HUES48 (cell line): ENCODE measurements around the gene RPS6KC1.
"Not testable (repeated sequence)": the region's sequence is repeated elsewhere in the genome, so short reads cannot be mapped to it uniquely, and the experiment has no call there.

ENCODE experiments used
- H3K27ac ChIP-seq: one replicate; pipeline ENCODE4 v1.7.0; 2013; ENCODE audit warnings: low read depth, low read length, inconsistent platforms
- H3K27me3 ChIP-seq: 2 replicates; pipeline ENCODE4 v1.6.1; 2013; ENCODE audit warnings: mild to moderate bottlenecking, low read length; ENCODE audit not compliant: control insufficient read depth, insufficient read depth
- H3K36me3 ChIP-seq: 2 replicates; pipeline ENCODE4 v1.6.1; 2013; ENCODE audit warnings: low read length; ENCODE audit not compliant: control insufficient read depth, insufficient read depth
- H3K4me1 ChIP-seq: 2 replicates; pipeline ENCODE4 v1.6.1; 2013; ENCODE audit warnings: mild to moderate bottlenecking, low read length; ENCODE audit not compliant: control insufficient read depth, insufficient read depth
- H3K4me3 ChIP-seq: 2 replicates; pipeline ENCODE4 v1.5.1; 2013; ENCODE audit warnings: mild to moderate bottlenecking, low read depth, low read length
- H3K9ac ChIP-seq: 2 replicates; pipeline ENCODE4 v1.6.1; 2013; ENCODE audit warnings: mild to moderate bottlenecking, low read depth, low read length, moderate library complexity
- H3K9me3 ChIP-seq: 2 replicates; pipeline ENCODE4 v1.6.1; 2013; ENCODE audit warnings: low read length; ENCODE audit not compliant: control insufficient read depth, insufficient read depth

RPS6KC1 gene

DNA sequence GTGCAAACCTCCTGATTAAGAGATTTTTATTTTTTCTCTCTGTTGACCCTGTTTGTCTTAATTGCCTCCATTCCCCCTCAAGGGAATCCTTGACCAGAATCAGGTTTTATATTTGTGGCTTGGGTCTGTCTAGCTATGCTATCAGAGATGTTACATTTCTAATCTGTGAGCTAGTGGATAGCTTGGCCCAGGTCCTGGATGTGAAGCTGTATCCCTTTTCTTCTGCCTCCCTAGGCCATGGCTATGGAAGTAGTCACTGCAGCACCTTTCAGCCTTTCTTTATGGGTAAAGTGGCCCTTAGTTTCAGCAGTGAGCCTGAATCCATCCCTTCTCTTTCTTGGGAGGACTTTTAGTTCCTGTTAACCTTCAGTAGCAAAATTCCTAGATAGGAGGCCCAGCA, 18.4 kb upstream of the RPS6KC1 start:
- Histone ChIP-seq H3K4me1 (no peaks in the 10 kb centered on the region), H3K36me3 (no peaks in the 10 kb centered on the region), H3K27ac (no peak overlapping the region), H3K9ac (no peak overlapping the region), H3K9me3 (peaks cover 3% of the 10 kb centered on the region), H3K27me3 (no peaks in the 10 kb centered on the region), H3K4me3 (no peak overlapping the region)

DNA sequence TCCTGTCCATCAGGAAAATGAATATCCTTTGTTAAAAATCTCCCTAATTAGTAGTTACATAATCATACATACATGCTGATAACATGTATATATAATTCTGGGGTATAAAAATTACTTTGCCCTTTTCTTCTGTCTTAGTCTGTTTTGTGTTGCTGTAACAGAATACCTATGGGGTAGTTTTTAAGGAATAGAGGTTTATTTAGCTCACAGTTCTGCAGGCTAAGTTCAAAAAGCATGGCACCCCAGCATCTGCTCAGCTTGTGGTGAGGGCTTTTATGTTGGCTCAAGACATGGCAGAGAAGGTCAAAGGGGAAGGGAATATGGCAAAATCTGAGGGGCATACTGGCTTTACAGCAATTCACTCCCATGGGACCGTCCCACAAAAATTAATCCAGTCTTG, 16.3 kb upstream of the RPS6KC1 start:
- peaks cover 3% of the 10 kb centered on the region for H3K9me3 ChIP-seq
- no peak overlapping the region for H3K27ac ChIP-seq
- no peaks in the 10 kb centered on the region for H3K27me3 ChIP-seq
- H3K9ac ChIP-seq = no peak overlapping the region
- H3K4me1 ChIP-seq = no peaks in the 10 kb centered on the region
- no peaks in the 10 kb centered on the region for H3K36me3 ChIP-seq
- no peak overlapping the region for H3K4me3 ChIP-seq

DNA sequence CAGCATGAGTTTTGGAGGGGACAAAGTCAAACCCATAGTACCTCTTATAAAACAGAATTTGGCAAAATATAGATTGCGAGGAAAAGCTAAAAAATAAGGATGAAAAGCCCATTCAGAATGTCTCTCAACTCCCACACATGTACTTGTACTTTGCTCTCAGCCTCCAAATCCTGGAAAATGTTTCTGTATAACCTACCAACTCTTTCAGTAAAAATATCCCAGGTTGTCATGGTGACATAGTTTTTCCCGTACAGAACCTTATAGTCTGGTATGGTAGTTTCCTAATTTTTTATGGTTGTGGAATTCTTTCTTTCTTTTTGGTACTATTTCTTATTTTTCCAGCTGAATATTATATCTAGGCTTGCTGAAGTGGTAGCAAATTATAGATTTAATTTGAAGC, 15.5 kb upstream of the RPS6KC1 start:
- Histone ChIP-seq H3K36me3 (no peaks in the 10 kb centered on the region), H3K4me1 (peaks cover 1% of the 10 kb centered on the region; the same call in 1 of the 2 replicates), H3K27me3 (no peaks in the 10 kb centered on the region)

DNA sequence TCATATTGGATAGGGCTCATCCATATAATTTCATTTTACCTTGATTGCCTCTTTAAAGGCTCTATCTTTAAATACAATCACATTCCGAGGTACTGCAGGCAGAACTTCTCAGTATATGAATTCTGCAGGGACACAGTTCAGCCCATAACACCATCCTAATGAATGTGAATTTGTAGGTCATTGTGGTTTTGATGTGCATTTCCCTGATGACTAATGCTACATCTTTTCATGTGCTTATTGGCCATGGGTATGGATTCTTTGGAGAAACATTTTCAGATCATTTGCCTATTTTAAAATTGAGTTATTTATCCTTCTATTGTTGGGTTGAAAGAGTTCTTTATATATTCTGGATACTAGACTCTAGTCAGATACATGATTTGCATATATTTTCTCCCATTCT, 9.6 kb upstream of the RPS6KC1 start:
- no peaks in the 10 kb centered on the region for H3K36me3 ChIP-seq
- no peaks in the 10 kb centered on the region for H3K9me3 ChIP-seq
- no peaks in the 10 kb centered on the region for H3K27me3 ChIP-seq
- no peak overlapping the region for H3K27ac ChIP-seq
- no peak overlapping the region; the same call in 1 of the 2 replicates for H3K4me3 ChIP-seq
- peaks cover 15% of the 10 kb centered on the region for H3K4me1 ChIP-seq
- no peak overlapping the region for H3K9ac ChIP-seq

More for the DNA sequence above, 15.5 kb upstream of the RPS6KC1 start:
- peaks cover 3% of the 10 kb centered on the region for H3K9me3 ChIP-seq
- H3K27ac ChIP-seq = no peak overlapping the region
- no peak overlapping the region for H3K4me3 ChIP-seq
- H3K9ac ChIP-seq = no peak overlapping the region

DNA sequence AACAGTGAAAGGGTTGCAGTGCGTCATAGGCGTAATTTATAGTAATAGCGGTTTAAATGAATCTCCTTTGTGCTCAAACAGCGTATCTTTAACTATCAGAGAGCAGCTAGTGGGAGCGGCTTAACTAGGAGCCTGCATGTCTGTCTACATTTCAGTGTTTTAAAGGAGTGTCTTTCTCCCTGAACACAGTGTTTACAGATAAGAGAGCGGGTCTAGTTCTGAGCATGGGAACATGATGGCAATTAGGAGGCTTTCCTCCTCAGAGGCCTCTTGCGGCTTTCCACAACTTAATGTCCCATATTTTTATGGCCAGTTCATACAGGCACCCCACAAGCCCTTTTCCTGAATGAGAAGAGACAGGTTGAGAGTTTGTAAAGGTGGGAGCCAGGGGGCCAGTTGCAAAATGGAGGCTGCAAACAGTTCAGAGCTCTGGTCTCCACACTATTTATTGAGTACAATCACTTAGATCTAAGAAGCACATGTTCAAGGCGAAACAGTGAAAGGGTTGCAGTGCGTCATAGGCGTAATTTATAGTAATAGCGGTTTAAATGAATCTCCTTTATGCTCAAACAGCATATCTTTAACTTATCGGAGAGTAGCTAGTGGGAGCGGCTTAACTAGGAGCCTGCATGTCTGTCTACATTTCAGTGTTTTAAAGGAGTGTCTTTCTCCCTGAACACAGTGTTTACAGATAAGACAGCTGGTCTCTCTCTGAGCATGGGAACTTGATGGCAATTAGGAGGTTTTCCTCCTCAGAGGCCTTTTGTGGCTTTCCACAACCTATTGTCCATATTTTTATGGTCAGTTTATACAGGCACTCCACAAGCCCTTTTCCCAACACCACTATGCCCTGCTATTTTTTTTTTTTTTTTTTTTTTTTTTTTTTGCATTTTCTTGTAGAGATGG, 5.5 kb upstream of the RPS6KC1 start:
- not testable (repeated sequence) for H3K9ac ChIP-seq, H3K27me3 ChIP-seq, H3K9me3 ChIP-seq, H3K4me3 ChIP-seq, H3K36me3 ChIP-seq, H3K27ac ChIP-seq
- peaks cover 23% of the 10 kb centered on the region for H3K4me1 ChIP-seq

DNA sequence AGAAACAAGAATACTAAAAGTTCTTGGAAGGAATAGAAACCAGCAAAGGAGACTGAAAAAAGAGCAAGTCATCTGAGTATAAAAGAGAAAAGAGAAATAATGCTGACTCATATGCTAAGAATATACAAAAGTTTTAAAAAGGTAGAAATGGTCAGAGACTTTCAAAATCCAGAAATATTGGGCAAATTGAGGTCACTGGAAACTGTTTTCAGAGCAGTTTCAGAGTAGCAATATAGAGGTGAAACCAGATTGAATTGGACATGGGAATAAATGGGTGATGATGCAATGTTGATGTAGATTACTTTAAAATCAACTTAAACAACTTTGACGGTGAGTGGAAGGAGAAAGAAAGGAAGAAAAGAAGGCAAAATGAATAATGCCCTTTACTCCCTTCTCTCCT, 1.8 kb upstream of the RPS6KC1 start:
- Histone ChIP-seq H3K9me3 (no peaks in the 10 kb centered on the region), H3K4me1 (peaks cover 15% of the 10 kb centered on the region; the same call in 1 of the 2 replicates), H3K36me3 (no peaks in the 10 kb centered on the region), H3K27ac (no peak overlapping the region), H3K27me3 (no peaks in the 10 kb centered on the region), H3K4me3 (no peak overlapping the region), H3K9ac (no peak overlapping the region)

DNA sequence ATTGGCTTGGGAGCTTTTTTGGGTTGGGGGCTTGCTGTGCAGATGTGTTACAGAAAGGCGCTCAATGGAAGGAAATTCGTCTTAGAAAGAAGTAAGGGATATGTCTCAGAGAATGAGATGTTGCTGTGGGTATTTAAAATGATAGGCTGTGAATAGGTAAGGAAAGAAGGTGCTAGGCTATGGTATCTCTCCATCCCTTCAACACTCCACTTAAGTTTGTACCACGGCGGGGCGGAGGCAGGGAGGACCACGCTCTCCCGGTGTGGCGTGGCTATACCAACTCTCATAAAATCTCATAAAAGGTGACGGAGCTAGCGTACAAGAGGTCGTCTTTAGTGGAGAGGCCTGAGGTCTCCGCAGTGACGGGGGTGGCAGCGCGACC, 305 bp upstream of the RPS6KC1 start:
- H3K4me3 ChIP-seq = peak overlapping the region; percentile 89
- no peaks in the 10 kb centered on the region for H3K27me3 ChIP-seq
- peaks cover 15% of the 10 kb centered on the region; the same call in 1 of the 2 replicates for H3K4me1 ChIP-seq
- H3K9ac ChIP-seq = peak overlapping the region; percentile 18
- peak overlapping the region; percentile 63 for H3K27ac ChIP-seq
- H3K9me3 ChIP-seq = no peaks in the 10 kb centered on the region
- no peaks in the 10 kb centered on the region for H3K36me3 ChIP-seq

DNA sequence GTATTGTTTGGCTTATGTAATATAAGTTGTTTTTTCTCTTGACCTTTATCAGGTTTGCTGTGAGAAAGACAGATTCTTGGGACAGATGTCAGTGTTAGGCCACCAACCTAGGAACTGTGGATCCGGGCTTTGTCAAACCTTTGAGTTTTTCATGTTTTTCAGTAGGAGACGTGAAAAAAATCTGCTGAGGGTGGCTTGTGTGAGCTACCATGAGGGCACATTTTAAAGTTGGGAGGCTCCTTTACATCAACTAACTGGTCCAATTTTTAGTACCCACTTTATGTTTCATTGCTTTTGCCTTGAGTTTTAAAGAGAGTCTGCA, 801 bp downstream of the RPS6KC1 start:
- no peak overlapping the region for H3K27ac ChIP-seq
- no peaks in the 10 kb centered on the region for H3K9me3 ChIP-seq
- H3K27me3 ChIP-seq = no peaks in the 10 kb centered on the region
- H3K9ac ChIP-seq = no peak overlapping the region
- H3K36me3 ChIP-seq = no peaks in the 10 kb centered on the region
- H3K4me1 ChIP-seq = peaks cover 21% of the 10 kb centered on the region
- peak overlapping the region; percentile 89 for H3K4me3 ChIP-seq

DNA sequence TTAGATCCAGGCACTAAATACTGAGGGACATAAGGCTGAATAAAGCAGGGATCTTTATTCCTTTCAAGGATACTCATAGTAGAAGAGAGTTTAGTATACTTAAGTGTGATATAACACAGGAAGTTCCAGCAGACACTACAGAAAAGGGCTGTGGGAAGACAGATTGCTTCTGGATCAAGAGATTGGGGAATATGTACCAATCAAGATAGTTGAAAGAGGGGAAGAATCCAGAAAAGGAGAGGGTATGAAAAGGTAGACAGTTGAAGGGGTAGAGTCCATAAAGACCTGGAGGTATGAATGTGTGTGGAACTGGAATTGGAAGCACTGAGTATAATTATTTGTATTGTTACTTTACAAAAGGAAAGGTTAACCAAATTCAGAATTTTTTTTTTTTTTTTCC, 2.4 kb downstream of the RPS6KC1 start:
- Histone ChIP-seq H3K4me3 (no peak overlapping the region), H3K9me3 (no peaks in the 10 kb centered on the region), H3K36me3 (no peaks in the 10 kb centered on the region), H3K9ac (no peak overlapping the region), H3K4me1 (peaks cover 21% of the 10 kb centered on the region), H3K27ac (no peak overlapping the region), H3K27me3 (no peaks in the 10 kb centered on the region)

DNA sequence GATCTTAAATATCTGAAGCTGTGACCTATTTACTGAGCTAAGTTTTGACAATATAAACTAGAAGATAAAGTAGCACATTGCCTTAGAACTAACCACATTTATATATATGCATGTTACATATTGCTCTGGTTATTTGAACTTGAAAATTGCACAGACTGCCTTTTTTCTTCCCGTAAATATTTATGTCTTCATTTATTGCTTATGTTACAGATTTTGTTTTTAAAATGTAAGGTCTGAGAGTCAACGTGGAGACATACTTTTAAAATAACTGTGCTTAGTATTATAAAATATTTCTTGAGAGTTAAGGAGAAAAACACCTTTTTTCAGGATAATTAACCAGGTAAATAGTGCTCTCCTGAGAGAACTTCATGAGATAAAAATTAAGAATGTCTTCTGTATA, 3.1 kb downstream of the RPS6KC1 start:
- no peaks in the 10 kb centered on the region for H3K9me3 ChIP-seq
- no peak overlapping the region for H3K27ac ChIP-seq
- H3K4me1 ChIP-seq = peaks cover 17% of the 10 kb centered on the region
- H3K36me3 ChIP-seq = no peaks in the 10 kb centered on the region
- H3K9ac ChIP-seq = no peak overlapping the region
- H3K4me3 ChIP-seq = no peak overlapping the region
- no peaks in the 10 kb centered on the region for H3K27me3 ChIP-seq

DNA sequence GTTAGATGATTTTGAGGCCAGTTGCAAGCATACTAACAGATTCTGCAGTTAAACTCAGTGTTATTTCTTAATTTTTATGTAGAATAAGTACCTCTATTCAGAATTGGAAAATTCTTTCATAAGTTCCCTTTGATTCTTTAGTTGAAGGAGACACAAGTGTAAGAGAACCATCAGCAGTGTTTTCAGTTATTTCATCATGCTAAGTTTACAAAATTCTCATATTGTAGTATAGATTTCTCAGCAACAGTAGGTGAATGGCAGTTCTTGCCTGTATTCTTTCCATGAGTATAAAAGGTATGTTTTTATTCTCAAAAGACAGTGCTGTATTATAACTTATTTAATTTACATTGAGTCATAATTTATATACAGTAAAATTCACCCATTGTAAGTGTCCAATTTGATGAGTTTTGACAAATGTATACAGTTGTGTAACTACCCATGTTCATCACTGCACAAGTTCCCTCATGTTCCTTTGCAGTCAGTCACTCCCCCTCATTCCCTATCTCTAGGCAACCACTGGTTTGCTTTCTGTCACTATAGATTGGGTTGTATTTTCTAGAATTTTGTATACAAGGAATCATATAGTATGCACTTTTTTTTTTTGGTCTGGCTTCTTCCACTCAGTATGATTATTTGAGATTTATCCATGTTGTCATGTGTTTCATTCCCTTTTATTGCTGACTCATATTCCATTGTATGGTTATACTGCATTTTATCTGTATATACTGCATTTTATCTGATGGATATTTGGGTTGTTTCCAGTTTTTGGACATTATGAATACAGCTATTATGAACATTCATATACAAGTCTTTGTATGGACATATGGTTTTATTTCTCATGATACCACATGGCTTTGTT, 3.9 kb downstream of the RPS6KC1 start:
- Histone ChIP-seq H3K4me1 (peaks cover 12% of the 10 kb centered on the region), H3K4me3 (no peak overlapping the region), H3K9me3 (no peaks in the 10 kb centered on the region), H3K9ac (no peak overlapping the region), H3K36me3 (no peaks in the 10 kb centered on the region), H3K27ac (no peak overlapping the region), H3K27me3 (no peaks in the 10 kb centered on the region)
